Keratinocyte (primary cell): ENCODE results near the gene DPYD. TPM values are rescaled to one million over a fixed set of nuclear protein-coding genes. Genes with fewer than 3 reads are reported as not detected.

Experiments used
- DNase-seq: peaks from one replicate; pipeline ENCODE4 v3.0.0-alpha.2; 2011; ENCODE audit warnings: low read depth, missing footprints, low spot score
- FAIRE-seq: peaks from 2 replicates; lab custom pipeline; 2011; peaks lifted over from hg19 to GRCh38; lab: Jason Lieb, UNC
- H2AFZ ChIP-seq: 2 replicates; pipeline ENCODE4 v1.6.0; 2012; ENCODE audit warnings: low read length, control low read depth, inconsistent platforms; ENCODE audit not compliant: control insufficient read depth
- H3K27ac ChIP-seq: 2 replicates; pipeline ENCODE4 v1.5.1; 2011; ENCODE audit warnings: low read length; ENCODE audit not compliant: control insufficient read depth, insufficient read depth
- H3K27me3 ChIP-seq: 3 replicates; pipeline ENCODE4 v1.6.0; 2011; ENCODE audit warnings: low read length; ENCODE audit not compliant: control insufficient read depth, insufficient read depth; ENCODE audit errors: extremely low read depth
- H3K36me3 ChIP-seq, 2 experiments: 2 replicates in 1 of 2; 3 replicates in 1 of 2; pipeline ENCODE4 v1.5.1; 2011; ENCODE audit warnings: low read length in 2 of 2, mild to moderate bottlenecking in 1 of 2; ENCODE audit not compliant: control insufficient read depth in 2 of 2, insufficient read depth in 2 of 2; ENCODE audit errors: extremely low read depth in 1 of 2
- H3K4me1 ChIP-seq: 3 replicates; pipeline ENCODE4 v1.5.1; 2011; ENCODE audit warnings: low read length; ENCODE audit not compliant: control insufficient read depth, insufficient read depth; ENCODE audit errors: extremely low read depth
- H3K4me2 ChIP-seq: 3 replicates; pipeline ENCODE4 v1.6.0; 2011; ENCODE audit warnings: low read depth, low read length; ENCODE audit not compliant: control insufficient read depth, insufficient read depth; ENCODE audit errors: extremely low read depth
- H3K4me3 ChIP-seq, 3 experiments: fragments of 200-600 bp in 1 of 3; sonication (generic) in 1 of 3; 2 replicates in 2 of 3; 3 replicates in 1 of 3; pipeline ENCODE4 v1.5.1; 2011 to 2016; ENCODE audit warnings: low read length in 3 of 3, mild to moderate bottlenecking in 3 of 3, control low read depth in 2 of 3, inconsistent platforms in 1 of 3, low read depth in 1 of 3, mixed read lengths in 1 of 3, mixed run types in 1 of 3, moderate library complexity in 1 of 3; ENCODE audit not compliant: control insufficient read depth in 2 of 3, insufficient read depth in 2 of 3; ENCODE audit errors: extremely low read depth in 1 of 3
- H3K79me2 ChIP-seq: 2 replicates; pipeline ENCODE4 v1.6.0; 2012; ENCODE audit warnings: low read length; ENCODE audit not compliant: control insufficient read depth, insufficient read depth
- H3K9ac ChIP-seq: 3 replicates; pipeline ENCODE4 v1.6.0; 2011; ENCODE audit warnings: low read length; ENCODE audit not compliant: control insufficient read depth, insufficient read depth; ENCODE audit errors: extremely low read depth
- H3K9me1 ChIP-seq: 3 replicates; pipeline ENCODE4 v1.6.0; 2011; ENCODE audit warnings: low read length; ENCODE audit not compliant: control insufficient read depth, insufficient read depth; ENCODE audit errors: extremely low read depth
- H3K9me3 ChIP-seq: 2 replicates; pipeline ENCODE4 v1.5.1; 2012; ENCODE audit warnings: low read depth, low read length; ENCODE audit not compliant: control insufficient read depth
- H4K20me1 ChIP-seq: 3 replicates; pipeline ENCODE4 v1.6.0; 2011; ENCODE audit warnings: low read length; ENCODE audit not compliant: control insufficient read depth, insufficient read depth; ENCODE audit errors: extremely low read depth
- EZH2 ChIP-seq: IDR thresholded peaks from one replicate; pipeline ENCODE4 v1.6.1; 2012; ENCODE audit warnings: inconsistent platforms, mild to moderate bottlenecking, low read length, moderate library complexity
- dilution Hi-C: fragments of 300-500 bp; cut with MboI; formaldehyde crosslinking; loops from one replicate; pipeline ENCODE4 v1.7.0; 2020; ENCODE audit warnings: low sequenced_read_pairs; ENCODE audit not compliant: extremely low pct_ligation_motif_present
- polyA plus RNA-seq, 5 experiments: library from polyadenylated mRNA; depleted of rRNA in 3 of 5; stranded (reverse) in 3 of 5; stranded (forward) in 1 of 5; unstranded in 1 of 5; fragments of >200 nt; gene quantifications; 1 replicate in 1 of 5; 2 replicates in 3 of 5; 3 replicates in 1 of 5; pipeline versions ENCODE4 v1.2.1 to v1.2.3, GENCODE V29; 2011 to 2012; ENCODE audit warnings: missing spikeins in 2 of 5, low read depth in 1 of 5, low replicate concordance in 1 of 5
- TF ChIP-seq, protein P1 (sequence below), 3 experiments: IDR thresholded peaks in 1 of 3; conservative IDR thresholded peaks in 1 of 3; optimal IDR thresholded peaks in 1 of 3; 2 replicates in 2 of 3; 3 replicates in 1 of 3; pipeline versions ENCODE3 to v1.5.1; 2011; ENCODE audit warnings: low read length in 3 of 3, mild to moderate bottlenecking in 3 of 3, moderate library complexity in 2 of 3, control low read depth in 1 of 3, inconsistent platforms in 1 of 3; ENCODE audit not compliant: insufficient read depth in 2 of 3; ENCODE audit errors: extremely low read depth in 1 of 3

Gene DPYD
- polyA plus RNA-seq, 1 donor (not counting 4 experiments of a cell fraction or from before 2014, with no cell fraction given), result 1.9 TPM

DNA sequence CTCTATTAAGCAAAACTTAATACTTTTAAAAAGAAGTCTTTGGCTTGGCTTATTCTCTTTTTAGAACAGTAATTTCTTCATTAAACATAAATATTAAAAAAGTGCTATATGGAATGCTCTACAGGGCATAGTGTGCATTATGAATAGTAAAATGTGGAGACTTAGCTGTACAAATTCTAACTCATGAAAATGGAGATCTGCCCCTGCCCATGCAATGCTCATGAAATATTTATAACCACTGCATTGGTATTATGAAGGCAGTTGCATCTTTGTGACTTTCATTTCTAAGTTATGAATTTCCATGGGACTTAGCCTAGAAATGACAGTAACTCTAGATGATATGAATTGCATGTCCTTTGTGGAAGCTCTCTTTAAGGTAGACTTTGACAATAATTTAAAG, 613.3 kb downstream of the DPYD start:
- Histone ChIP-seq H3K27ac (no peak overlapping the region), H3K9me1 (no peaks in the 10 kb centered on the region), H3K4me3 (no peak overlapping the region), H3K9ac (no peak overlapping the region), H3K9me3 (no peaks in the 10 kb centered on the region), H3K27me3 (no peaks in the 10 kb centered on the region), H3K79me2 (no peaks in the 10 kb centered on the region), H3K4me1 (no peaks in the 10 kb centered on the region), H3K36me3 (no peaks in the 10 kb centered on the region), H3K4me2 (no peak overlapping the region), H4K20me1 (no peaks in the 10 kb centered on the region), H2AFZ (no peak overlapping the region)
- FAIRE-seq (no peak), DNase-seq (no peak)
- TF ChIP-seq, protein P1, sequence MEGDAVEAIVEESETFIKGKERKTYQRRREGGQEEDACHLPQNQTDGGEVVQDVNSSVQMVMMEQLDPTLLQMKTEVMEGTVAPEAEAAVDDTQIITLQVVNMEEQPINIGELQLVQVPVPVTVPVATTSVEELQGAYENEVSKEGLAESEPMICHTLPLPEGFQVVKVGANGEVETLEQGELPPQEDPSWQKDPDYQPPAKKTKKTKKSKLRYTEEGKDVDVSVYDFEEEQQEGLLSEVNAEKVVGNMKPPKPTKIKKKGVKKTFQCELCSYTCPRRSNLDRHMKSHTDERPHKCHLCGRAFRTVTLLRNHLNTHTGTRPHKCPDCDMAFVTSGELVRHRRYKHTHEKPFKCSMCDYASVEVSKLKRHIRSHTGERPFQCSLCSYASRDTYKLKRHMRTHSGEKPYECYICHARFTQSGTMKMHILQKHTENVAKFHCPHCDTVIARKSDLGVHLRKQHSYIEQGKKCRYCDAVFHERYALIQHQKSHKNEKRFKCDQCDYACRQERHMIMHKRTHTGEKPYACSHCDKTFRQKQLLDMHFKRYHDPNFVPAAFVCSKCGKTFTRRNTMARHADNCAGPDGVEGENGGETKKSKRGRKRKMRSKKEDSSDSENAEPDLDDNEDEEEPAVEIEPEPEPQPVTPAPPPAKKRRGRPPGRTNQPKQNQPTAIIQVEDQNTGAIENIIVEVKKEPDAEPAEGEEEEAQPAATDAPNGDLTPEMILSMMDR (optimal IDR thresholded peaks at IDR 0.05 in 1 of 3, IDR thresholded peaks at IDR 0.05 in 1 of 3, conservative IDR thresholded peaks at IDR 0.05 in 1 of 3; ENCODE audit: extremely low read depth in 1 of 3, insufficient read depth in 2 of 3, low read length in 3 of 3), result no peak
- TF ChIP-seq EZH2, result no peak
- dilution Hi-C loops, result no loop called here

DNA sequence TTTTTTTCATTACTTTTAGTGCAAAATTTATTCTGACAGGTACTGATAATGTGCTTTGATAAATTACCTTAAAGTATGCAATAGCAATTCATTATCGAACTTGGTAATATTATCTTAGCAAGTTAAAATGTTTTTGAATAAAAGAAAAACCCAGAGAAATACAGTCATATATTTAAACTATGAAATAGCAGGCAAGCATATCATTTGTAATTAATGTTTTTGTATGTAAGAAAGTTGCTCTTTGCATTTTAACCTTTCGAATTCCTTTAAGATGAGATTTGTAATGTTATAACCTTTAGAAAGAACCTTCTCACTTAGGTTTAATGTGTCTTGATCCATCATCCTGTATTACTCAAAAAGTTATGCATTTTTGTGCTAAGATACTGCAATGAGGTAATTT, 613.7 kb downstream of the DPYD start:
- Histone ChIP-seq H3K27ac (no peak overlapping the region), H3K9me1 (no peaks in the 10 kb centered on the region), H3K4me3 (no peak overlapping the region), H3K79me2 (no peaks in the 10 kb centered on the region), H4K20me1 (no peaks in the 10 kb centered on the region), H3K9me3 (no peaks in the 10 kb centered on the region), H3K4me1 (no peaks in the 10 kb centered on the region), H3K27me3 (no peaks in the 10 kb centered on the region), H3K36me3 (no peaks in the 10 kb centered on the region), H2AFZ (no peak overlapping the region), H3K4me2 (no peak overlapping the region), H3K9ac (no peak overlapping the region)
- DNase-seq (no peak), FAIRE-seq (no peak)
- dilution Hi-C loops, result no loop called here
- no peak for TF ChIP-seq EZH2
- TF ChIP-seq, protein P1 (optimal IDR thresholded peaks at IDR 0.05 in 1 of 3, IDR thresholded peaks at IDR 0.05 in 1 of 3, conservative IDR thresholded peaks at IDR 0.05 in 1 of 3; ENCODE audit: extremely low read depth in 1 of 3, insufficient read depth in 2 of 3, low read length in 3 of 3), result no peak
